GM21390 (cell line): ENCODE results near the gene REP15.
"Not testable (repeated sequence)": the region's sequence is repeated elsewhere in the genome, so short reads cannot be mapped to it uniquely, and the experiment has no call there.

Experiments used
- ATAC-seq: cut with Tn5 transposase; IDR thresholded peaks from one replicate; pipeline ENCODE4 v1.9.1; 2021; ENCODE audit not compliant: unreplicated experiment

REP15 gene

DNA sequence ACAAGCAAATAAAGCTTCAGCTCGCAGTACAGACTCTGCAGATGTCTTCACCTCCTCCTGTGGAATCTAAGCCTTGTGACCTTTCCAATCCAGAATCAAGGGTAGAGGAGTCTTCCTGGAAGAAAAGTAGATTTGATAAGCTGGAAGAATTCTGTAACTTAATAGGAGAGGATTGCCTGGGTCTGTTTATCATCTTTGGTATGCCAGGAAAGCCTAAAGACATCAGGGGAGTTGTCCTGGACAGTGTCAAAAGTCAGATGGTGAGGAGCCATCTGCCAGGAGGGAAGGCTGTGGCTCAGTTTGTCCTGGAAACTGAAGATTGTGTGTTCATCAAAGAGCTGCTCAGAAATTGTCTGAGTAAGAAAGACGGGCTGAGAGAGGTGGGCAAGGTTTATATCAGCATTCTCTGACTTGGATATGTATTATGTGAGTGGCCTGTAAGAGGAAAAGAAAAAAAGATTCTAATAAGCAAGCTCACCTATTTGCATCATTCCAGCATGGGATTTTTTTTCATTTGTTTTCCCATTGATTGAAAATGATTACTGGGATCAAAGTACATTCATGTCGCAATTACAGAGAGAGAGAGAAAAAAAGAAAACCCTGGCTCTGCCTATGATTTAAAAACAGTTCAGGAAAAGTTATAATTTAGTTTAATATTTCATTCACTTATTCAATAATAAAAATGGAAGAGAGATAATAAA, 767 bp downstream of the REP15 start:
- ATAC-seq = no peak

DNA sequence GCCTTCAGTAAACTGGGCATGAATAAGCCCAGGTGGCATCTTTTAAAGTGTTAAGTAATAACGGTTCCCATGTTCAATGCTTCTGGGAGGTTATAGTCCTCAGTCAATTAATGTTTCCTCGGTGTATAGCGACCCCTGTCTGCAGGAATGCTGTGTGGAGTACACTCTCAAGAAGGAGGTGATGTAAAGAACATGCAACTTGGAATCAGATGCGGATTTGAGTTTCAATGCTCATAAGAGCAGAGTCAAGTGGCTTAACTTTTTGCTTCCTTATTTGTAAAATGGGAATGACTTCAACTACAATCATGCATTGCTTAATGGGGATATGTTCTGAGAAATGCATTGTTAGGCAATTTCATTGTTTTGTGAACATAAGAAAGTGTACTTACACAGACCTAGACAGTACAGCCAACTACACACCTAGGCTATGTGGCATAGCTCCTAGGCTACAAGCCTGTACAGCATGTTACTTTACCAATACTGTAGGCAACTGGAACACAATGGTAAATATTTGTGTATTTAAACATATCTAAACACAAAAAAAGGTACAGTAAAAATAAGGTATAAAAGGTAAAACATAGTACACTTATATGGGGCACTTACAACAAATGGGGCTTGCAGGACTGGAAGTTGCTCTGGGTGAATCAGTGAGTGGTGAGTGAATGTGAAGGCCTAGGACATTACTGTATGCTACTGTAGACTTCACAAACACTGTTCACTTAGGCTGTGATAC, 7.6 kb downstream of the REP15 start:
- peak; percentile 96 for ATAC-seq

DNA sequence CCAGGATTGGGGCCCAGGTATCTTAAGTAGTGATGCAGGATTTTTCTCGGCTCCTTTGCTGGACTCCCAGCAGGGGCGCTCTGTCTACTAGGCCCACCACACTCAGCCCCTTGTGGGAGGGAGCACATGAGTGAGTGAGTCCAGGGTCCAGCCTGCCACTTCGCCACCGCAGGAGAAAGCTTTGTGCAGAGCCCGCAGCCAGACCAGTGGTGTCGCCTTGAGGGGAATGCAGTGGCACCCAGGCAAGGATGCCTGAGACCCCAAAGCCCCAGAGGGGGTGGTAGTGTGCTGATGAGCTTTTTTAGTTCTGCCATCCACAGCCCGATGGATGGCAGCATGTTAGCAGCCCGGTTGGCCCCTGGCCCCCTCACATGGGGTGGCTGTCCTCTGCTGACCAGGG, 9.0 kb downstream of the REP15 start:
- ATAC-seq = no peak

DNA sequence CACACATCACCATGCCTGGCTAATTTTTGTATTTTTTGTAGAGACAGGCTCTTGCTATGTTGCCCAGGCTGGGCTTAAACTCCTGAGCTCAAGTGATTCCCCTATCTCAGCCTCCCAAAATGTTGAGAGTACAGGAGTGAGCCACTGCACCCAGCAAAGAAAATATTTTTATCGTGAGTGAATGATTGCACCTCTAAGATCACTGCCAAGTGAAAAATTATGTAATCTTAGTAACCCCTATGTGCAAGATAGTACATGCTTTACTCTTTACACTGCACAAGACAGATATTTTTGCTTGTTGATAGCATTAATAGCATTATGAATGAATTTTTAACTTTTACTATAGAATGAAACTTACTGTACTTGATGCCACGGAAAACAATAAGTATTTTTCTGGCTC, 11.0 kb downstream of the REP15 start:
- no peak for ATAC-seq

DNA sequence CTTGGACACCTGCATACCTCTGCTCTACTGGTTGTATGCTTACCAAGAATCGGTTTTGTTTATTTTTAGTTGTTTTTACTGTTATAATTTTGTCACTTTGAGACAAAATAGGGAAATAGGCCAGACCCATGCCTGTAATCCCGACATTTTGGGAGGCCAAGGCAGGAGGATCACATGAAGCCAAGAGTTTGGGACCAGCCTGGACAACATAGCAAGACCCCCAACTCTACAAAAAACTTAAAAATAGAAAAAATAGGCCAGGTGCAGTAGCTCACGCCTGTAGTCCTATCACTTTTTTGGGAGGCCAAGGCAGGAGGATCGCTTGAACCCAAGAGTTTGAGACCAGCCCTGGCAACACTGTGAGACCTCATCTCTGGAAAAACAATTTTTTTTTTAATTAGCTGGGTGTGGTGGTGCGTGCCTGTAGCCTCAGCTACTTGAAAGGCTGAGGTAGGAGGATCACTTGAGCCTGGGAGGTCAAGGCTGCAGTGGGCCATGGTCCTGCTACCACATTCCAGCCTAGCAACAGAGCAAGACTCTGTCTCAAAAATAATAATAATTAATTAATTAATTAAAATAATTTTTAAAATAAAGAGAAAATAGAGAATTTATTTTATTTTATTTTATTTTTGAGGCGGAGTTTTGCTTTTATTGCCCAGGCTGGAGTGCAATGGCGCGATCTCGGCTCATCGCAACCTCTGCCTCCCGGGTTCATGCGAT, 13.1 kb downstream of the REP15 start:
- no peak for ATAC-seq

DNA sequence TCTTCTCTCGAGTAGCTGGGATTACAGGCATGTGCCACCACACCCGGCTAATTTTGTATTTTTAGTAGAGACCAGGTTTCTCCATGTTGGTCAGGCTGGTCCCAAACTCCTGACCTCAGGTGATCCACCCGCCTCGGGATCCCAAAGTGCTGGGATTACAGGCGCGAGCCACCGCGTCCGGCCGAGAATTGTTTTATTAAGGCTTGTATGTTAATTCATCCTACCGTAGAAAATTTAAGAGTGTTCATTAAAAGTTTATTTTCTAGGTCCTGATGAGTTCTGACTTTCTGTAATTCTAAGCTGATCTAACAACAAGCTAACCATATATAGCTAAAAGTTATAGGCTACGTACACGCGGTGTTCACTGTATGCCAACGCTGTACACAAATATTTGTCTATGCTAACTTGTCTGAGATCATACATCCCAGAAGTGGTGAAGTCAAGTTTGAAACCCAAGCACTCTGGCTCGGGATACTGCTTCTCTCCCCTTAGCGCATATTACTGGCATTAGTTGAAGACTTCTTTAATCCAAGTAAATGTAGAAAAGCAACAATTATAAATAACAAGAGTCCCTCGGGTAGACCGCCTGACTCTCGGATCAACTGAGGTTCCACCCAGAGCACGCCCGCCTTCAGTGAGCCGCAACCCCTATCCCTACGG, 13.8 kb downstream of the REP15 start:
- ATAC-seq = peak; percentile 41

DNA sequence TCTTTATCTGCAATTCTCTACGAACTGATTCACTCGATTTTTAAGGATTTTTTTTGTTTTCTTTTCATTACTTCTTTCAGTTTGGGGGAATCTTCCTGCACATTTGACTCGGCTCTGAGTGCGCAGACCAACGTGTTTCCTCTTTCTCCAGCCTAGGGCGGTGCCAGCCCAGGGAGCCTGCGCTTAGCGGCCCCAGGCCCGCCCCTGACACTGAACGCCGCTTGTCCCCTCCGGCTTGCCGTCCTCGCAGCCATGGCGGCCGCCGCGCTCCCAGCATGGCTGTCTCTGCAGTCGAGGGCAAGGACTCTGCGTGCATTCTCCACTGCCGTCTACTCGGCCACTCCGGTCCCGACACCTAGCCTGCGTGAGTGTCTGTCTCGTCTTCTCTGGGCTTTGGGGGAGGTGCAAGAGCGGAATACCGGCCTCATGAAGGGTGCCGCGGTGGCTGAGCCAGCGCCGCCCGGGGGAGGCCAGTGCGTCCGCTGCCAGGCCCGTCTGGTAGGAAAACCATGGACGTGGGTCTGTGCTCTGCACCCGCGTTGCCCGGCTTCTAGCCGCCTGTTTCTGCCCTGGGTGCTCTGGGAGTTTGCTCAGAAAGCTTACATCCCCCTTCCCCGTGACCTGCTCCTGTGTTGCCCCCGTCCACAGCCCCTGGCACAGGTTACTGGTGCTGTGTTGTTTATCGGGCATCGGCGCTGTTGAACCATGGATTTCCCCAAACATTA, 14.5 kb downstream of the REP15 start, which contains the start of gene MRPS35:
MRPS35 (plus strand) TSS at position 241 of the 725 bp plus-strand sequence; CDS start at position 253, 12 bp downstream.
- ATAC-seq = peak; percentile 96

DNA sequence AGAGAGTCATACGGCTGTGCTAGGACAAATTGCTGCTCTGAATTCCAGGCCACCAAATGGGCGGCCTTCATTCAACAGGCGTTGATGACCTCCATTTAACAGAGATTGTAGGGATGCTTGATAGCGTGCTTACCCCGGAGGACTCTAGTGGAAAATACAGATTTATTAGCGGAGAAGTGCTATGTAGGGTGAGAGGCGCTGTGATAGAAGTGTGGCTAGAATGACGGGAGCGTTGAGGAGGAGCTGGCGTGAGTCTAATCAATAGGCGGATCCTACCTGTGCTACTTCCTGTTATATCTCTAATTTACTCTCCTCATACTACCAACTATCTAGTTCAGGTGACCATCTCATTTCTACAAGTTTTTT, 15.1 kb downstream of the REP15 start:
- ATAC-seq = peak; percentile 10

DNA sequence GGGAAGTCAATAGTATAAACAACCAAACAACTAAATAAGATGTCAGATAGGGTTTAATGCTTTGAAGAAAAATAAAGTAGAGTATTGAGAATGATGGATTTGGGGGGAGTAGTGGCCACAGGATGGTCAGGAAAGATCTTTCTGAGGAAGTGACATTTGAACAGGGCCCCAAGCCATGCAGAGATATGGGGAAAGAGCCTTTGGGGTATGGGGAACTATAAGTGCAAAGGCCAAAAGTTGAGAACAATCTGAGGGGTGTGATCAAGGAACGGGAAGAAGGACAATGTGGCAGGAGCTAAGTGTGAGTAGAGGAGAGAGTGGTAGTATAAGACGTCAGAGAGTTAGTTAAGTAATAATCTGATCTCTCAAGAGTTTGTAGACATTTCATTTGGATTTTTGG, 15.7 kb downstream of the REP15 start:
- no peak for ATAC-seq

DNA sequence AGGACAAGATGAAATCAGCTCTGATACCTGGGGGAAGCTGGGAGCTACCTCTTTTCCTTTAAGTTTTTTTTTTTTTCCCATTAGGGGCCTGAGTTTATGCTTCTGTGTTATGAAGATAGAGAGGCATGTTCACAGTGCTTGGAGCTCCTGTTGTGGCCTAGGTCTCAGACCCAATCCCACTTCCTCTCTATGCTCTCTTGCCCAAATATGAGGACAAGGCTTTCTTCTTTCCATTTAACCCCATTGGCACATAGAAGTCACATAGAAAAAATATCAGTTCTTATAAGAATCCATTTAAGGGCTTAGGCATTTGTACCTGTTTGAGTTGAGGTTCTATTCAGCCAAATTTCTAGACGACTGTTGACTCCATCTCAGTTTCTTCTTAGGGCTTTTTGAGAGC, 27.0 kb downstream of the REP15 start:
- ATAC-seq = no peak

DNA sequence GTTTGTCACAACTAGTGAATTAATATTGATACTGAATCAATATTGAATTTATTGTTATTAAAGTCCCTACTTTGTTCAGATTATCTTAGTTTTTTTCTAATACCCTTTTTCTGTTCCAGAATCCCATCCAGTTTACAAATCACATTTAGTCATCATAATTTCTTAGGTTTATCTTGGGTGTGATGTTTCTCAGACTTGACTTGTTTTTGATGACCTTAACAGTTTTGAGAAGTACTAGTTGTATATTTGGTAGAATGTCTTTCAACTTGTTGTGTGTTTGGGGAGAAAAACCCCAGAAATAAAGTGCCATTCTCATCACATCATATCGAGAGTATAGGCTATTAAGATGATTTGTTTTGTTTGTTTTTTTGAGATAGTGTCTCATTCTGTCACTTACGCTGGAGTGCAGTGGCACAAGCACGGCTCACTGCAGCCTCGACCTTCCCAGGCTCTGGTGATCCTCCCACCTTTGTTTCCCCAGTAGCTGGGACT, 33.9 kb downstream of the REP15 start:
- no peak for ATAC-seq

DNA sequence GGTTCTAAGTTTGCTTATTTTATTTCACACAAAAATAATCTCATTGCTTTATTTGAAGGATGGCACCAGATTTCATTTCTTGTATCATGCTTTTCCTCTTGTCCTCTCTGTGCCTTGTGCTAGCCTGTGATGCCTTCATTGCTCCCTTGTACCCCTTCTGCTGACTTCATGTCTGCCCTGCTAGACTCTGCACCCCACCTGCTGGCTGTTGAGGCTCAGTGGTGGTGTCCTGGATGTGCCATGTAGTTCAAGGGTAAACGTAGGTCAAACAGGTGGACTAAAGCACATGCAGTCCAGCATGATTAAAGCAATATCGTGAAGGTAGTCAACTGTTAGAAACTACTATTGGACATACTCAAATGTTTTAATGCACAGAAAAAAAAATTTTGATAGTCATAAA, 36.0 kb downstream of the REP15 start:
- no peak for ATAC-seq

DNA sequence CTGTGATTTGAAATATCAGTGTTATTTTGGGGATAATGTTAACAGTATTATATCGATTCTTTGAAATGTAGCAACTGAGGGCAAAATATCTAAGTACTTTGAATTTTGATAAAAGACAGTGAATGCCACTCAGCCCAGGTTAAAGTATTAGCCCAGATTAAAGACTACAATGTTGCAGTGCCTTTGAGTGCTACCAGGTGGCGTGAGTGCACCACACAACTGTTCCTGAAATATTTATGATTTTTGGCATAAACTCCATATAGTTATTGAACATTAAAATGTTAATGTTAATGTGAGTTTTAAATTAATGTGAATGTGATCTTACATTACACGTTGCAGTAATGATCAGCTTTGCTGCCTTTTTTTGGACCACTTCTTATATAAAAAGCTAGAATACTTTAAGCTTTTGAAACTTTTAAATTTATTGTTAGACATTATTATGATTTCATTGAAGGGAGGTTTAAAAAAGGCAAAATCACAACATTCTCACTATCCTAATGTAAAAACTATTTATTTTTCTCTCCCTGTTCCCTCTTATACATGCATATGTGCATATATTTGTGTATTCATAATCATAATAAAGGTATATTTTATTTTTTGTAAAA, 36.9 kb downstream of the REP15 start:
- no peak for ATAC-seq

DNA sequence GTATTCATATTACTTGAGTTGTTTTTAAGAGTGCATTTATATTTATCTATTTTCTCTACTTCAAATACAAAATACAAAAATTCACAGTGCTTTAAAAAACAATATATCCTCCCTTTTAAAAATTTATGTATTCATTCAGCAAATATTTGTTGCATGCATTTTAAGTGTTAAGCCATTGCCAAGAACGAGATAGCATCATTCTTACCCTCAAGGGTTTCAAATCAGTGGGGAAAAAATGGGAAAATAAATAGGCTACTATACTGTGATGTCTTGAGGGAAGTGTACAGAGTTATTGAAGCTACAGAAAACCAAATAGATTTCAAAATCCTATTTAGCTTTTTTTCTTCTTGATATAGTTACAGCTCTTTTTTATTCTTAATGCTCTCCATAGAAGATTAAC, 37.5 kb downstream of the REP15 start:
- no peak for ATAC-seq

DNA sequence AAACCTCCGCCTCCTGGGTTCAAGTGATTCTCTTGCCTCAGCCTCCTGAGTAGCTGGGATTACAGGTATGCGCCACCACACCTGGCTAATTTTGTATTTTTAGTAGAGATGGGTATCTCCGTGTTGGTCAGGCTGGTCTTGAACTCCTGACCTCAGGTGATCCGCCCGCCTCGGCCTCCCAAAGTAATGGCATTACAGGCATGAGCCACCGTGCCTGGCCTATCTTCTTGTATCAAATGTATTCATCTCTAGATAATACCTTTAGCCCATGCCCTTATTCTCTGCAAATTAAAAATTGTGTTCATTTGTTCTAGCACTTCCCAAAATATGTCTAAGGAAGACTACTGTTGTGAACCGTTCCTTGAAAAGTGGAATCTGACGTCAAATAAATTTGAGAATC, 38.1 kb downstream of the REP15 start:
- not testable (repeated sequence) for ATAC-seq

DNA sequence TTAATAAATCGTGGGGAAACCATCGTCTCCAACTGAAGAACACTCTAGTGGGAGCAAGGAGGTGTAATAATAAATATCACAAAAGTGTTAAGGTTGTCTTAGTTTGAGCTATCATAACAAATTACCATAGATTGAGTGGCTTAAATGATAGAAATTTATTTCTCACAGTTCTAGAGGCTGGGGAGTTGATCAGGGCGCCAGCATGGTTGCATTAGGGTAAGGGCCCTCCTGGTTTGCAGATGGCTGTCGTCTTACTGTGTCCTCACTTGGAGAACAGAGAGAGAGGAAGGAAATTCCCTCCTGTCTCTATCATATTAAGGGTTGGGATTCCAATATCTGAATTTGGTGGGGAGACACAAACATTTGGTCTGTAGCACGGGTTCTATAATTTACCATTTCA, 47.4 kb downstream of the REP15 start:
- no peak for ATAC-seq

DNA sequence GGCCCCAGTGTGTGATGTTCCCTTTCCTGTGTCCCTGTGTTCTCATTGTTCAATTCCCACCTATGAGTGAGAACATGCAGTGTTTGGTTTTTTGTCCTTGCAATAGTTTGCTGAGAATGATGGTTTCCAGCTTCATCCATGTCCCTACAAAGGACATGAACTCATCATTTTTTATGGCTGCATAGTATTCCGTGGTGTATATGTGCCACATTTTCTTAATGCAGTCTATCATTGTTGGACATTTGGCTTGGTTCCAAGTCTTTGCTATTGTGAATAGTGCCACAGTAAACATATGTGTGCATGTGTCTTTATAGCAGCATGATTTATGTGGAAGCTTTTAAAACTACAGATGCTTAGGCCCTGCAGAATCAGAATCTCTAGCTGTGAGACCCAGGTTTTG, 49.5 kb downstream of the REP15 start:
- not testable (repeated sequence) for ATAC-seq
